KMS-11 (cell line): ENCODE data around the gene PKIG.
A peak's percentile ranks its signal among the peaks of the same experiment; 100 is the strongest.

ENCODE experiments used
- H2AFZ ChIP-seq: fragments of 200-600 bp; sonication (generic); 2 replicates; pipeline ENCODE4 v1.6.1; 2016; ENCODE audit warnings: antibody characterized with exemption, mixed run types, low read depth
- H3K27ac ChIP-seq: fragments of 200-600 bp; sonication (generic); 2 replicates; pipeline ENCODE4 v1.6.1; 2016; ENCODE audit warnings: mild to moderate bottlenecking, mixed run types
- H3K27me3 ChIP-seq: fragments of 200-600 bp; sonication (generic); 2 replicates; pipeline ENCODE4 v1.6.1; 2017; ENCODE audit warnings: mild to moderate bottlenecking, low read depth, mixed run types, moderate library complexity; ENCODE audit not compliant: insufficient read depth
- H3K36me3 ChIP-seq: fragments of 200-600 bp; sonication (generic); 2 replicates; pipeline ENCODE4 v1.6.1; 2017; ENCODE audit warnings: mild to moderate bottlenecking, mixed run types; ENCODE audit not compliant: insufficient read depth
- H3K4me1 ChIP-seq: fragments of 200-600 bp; sonication (generic); 2 replicates; pipeline ENCODE4 v1.6.1; 2016; ENCODE audit warnings: mild to moderate bottlenecking, low read depth, mixed run types; ENCODE audit not compliant: poor library complexity, severe bottlenecking
- H3K4me2 ChIP-seq: fragments of 200-600 bp; sonication (generic); 2 replicates; pipeline ENCODE4 v1.7.0; 2016; ENCODE audit warnings: mild to moderate bottlenecking, mixed run types
- H3K4me3 ChIP-seq: fragments of 200-600 bp; sonication (generic); IDR thresholded peaks from 2 replicates; pipeline ENCODE4 v1.6.1; 2017; ENCODE audit warnings: low read depth, low read length, mixed read lengths; ENCODE audit not compliant: insufficient read depth
- H3K79me2 ChIP-seq: fragments of 200-600 bp; sonication (generic); 2 replicates; pipeline ENCODE4 v1.6.1; 2016; ENCODE audit warnings: low read depth, mixed run types; ENCODE audit not compliant: insufficient read depth
- H3K9ac ChIP-seq: fragments of 200-600 bp; sonication (generic); 2 replicates; pipeline ENCODE4 v1.6.1; 2016; ENCODE audit warnings: mild to moderate bottlenecking, mixed run types
- H4K20me1 ChIP-seq: fragments of 200-600 bp; sonication (generic); 2 replicates; pipeline ENCODE4 v1.6.1; 2016; ENCODE audit warnings: mild to moderate bottlenecking, mixed run types; ENCODE audit not compliant: insufficient read depth
- CTCF ChIP-seq: fragments of 200-600 bp; sonication (generic); conservative IDR thresholded peaks from 2 replicates; pipeline ENCODE4 v1.6.1; 2017; ENCODE audit warnings: low read depth, mild to moderate bottlenecking, antibody characterized with exemption, low read length, moderate library complexity, mixed read lengths

The PKIG gene

GRCh38 chr20:44574372-44574771 lies 8.0 kb upstream of the PKIG start:
- Histone ChIP-seq H2AFZ (no peak overlapping the region), H3K9ac (no peak overlapping the region), H3K36me3 (no peaks in the 10 kb centered on the region), H3K27ac (no peak overlapping the region), H4K20me1 (no peaks in the 10 kb centered on the region), H3K27me3 (no peaks in the 10 kb centered on the region), H3K4me3 (no peak overlapping the region), H3K79me2 (no peaks in the 10 kb centered on the region), H3K4me2 (no peak overlapping the region), H3K4me1 (peaks cover 40% of the 10 kb centered on the region)
- TF ChIP-seq CTCF = no peak

GRCh38 chr20:44576297-44576696 lies 6.1 kb upstream of the PKIG start:
- Histone ChIP-seq H3K79me2 (no peaks in the 10 kb centered on the region), H2AFZ (0 out of 2 replicates have a peak overlapping the region, but pooled peaks have one; percentile 20), H3K36me3 (no peaks in the 10 kb centered on the region), H3K9ac (peak overlapping the region; percentile 2; the same call in 1 of the 2 replicates), H4K20me1 (no peaks in the 10 kb centered on the region), H3K4me1 (peaks cover 40% of the 10 kb centered on the region), H3K4me2 (peak overlapping the region; percentile 12; the same call in 1 of the 2 replicates), H3K4me3 (no peak overlapping the region), H3K27ac (peak overlapping the region; percentile 41; the same call in 1 of the 2 replicates), H3K27me3 (no peaks in the 10 kb centered on the region)
- no peak; the same call in 1 of the 2 replicates for TF ChIP-seq CTCF

GRCh38 chr20:44579313-44580081 lies 2.9 kb upstream of the PKIG start:
- no peaks in the 10 kb centered on the region for H3K36me3 ChIP-seq
- TF ChIP-seq CTCF = no peak
- no peaks in the 10 kb centered on the region for H4K20me1 ChIP-seq
- H3K27me3 ChIP-seq = no peaks in the 10 kb centered on the region
- H2AFZ ChIP-seq = no peak overlapping the region
- no peak overlapping the region for H3K27ac ChIP-seq
- no peak overlapping the region for H3K4me2 ChIP-seq
- H3K4me1 ChIP-seq = peaks cover 20% of the 10 kb centered on the region
- H3K79me2 ChIP-seq = no peaks in the 10 kb centered on the region
- H3K4me3 ChIP-seq = no peak overlapping the region
- no peak overlapping the region for H3K9ac ChIP-seq

GRCh38 chr20:44580581-44581268 lies 1.7 kb upstream of the PKIG start:
- Histone ChIP-seq H3K9ac (no peak overlapping the region), H3K4me3 (no peak overlapping the region), H3K27me3 (no peaks in the 10 kb centered on the region), H3K4me1 (peaks cover 20% of the 10 kb centered on the region), H3K4me2 (no peak overlapping the region), H3K36me3 (no peaks in the 10 kb centered on the region), H4K20me1 (no peaks in the 10 kb centered on the region), H3K27ac (no peak overlapping the region), H2AFZ (no peak overlapping the region), H3K79me2 (no peaks in the 10 kb centered on the region)
- TF ChIP-seq CTCF = no peak
